ENCODE results near the gene TMEM45A.
"Not testable (repeated sequence)": the region's sequence is repeated elsewhere in the genome, so short reads cannot be mapped to it uniquely, and the experiment has no call there.

The TMEM45A gene

DNA sequence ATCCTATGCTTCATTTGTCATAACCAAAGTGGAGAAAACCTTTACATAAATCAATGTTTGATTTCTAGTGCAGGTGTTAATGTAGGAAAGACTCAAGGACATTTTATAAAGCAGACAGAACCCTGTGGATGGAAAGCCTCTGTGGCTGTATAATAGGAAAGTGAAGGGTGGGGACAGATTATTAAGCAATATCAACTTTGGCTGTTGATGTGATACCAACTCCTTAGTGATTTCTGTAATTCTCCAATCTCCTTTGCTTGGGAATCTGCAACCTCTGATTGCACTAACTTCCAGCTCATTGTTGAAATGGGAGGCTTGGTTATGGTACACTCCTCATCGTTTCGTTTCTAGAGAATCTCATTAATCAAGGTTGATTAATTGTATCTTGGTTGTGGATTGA lies 87.7 kb downstream of the TMEM45A start:
- no peak for DNase-seq

DNA sequence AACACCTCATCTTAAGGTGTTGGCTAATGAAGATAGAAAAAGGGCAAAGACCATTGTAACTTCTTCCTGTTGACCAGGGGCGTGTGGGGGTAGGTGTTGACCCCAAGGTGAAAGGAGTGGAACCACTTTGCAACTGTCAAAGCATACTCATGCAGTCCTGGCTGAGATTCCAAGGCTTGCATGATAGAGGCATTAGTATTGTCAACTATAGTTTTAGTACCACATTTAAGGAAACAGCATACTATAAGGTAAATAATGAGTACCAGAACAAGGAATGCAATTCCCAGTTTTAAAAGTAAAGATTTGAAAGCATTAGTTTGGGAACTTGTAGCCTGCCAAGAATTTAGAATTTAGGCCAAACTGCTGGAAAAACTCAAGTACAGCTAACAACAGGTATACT lies 89.2 kb downstream of the TMEM45A start:
- DNase-seq, result no peak

DNA sequence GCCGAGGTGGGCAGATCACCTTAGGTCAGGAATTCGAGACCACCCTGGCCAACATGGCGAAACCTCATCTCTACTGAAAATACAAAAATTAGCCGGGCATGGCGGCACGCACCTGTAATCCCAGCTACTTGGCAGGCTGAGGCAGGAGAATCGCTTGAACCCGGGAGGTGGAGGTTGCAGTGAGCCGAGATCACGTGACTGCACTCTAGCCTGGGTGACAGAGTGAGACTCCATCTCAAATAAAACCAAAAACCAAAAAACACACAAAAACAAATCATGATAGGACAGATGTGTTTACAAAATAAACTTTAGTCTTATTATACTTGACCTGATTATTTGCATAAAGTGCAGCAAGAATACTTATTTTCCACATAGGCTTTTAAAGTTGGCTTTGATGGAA lies 89.7 kb downstream of the TMEM45A start:
- DNase-seq, result not testable (repeated sequence)

DNA sequence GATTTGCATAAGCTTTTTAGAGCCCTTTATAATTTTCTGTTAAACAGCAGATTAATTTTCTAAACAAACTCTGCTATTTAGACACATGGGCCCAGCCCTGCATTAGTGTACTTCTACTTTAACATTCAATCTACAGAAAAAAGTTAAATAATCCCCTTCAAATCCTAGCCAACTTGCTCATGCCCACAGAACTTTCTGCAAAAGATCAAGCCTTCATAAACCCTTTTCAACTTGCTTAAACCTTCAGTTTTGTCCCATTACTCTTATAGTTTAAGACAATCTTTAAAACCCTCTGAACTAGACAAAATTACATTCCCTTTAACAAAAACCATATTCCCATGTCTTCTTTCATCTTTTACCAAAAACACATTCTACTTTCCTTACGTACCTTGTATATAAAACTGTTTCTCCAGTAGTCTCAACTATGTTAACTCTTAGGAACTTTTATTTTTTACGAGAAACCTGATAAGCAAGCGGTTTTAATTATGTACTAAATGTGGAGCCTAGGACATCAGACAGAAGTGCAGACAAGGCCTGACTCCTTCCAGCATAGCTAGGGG lies 91.8 kb downstream of the TMEM45A start:
- DNase-seq, result no peak

DNA sequence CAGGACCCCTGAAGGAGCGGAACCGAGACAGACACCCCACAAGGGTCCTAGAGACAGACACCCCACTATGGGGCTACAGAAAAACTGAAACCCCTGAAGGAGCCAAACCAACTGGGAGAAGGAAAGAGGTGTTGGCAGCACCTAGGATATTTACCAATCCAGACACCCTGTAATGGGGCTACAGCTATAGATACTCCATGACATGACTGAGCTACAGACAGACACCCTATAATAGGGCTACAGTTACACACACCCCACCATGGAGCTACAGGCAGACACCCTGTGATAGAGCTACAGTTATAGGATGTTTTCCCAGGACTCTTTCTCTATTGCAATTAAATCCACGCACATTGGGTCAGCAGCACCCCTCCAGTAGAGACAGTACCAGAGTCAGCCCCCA lies 94.4 kb downstream of the TMEM45A start:
- no peak for DNase-seq

DNA sequence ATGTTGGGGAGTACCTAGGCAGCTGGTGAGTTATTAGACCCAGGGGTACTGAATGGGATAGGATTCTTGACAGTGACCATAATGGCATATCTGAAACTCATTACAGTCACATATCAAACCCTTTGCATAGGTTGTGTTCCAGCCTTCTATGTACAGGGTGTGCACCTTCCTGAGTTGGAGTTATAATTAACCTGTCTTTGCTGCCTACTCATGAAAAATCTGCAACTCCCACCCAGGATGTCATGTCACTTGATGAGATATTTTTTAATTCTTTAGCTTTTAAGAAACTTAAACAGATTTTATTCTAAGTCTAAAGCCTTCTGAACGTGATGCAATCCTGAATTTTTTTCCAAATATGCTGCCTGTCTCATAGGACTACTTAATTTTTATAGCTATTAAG lies 95.8 kb downstream of the TMEM45A start:
- no peak for DNase-seq

DNA sequence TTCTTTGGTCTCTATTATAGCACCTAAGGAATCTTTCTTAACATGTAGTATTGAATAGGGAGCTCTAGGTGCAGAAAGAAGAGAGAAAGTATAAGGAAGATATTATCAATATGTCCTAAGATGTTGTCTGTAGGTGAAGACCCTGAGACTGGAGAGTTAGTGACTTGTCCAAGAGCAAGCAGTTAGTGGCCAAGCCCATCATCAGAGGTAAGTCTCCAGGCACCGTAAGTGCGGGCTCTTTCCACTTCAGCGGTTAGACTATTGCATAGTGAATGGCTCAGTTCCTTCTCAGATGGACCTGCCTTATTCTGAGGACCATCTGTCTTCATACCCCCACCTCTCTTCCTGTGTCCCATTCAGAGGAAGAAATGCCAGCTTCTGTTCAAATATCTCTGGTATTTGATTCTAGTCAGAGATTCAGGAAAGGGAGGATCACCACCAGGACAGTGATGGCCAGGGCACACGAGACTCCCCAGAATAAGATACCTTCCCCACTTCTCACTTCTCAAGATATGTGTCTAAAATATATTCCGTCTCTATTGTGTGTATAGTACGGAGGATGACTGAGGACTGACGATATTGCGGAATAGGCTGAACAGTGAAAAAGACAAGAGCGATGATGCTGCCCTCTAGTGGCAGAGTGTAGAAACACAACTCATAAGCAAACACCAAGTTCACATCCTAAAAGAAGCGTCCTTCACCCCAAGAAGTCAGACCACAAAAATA lies 97.9 kb downstream of the TMEM45A start:
- DNase-seq, result peak; percentile 29

DNA sequence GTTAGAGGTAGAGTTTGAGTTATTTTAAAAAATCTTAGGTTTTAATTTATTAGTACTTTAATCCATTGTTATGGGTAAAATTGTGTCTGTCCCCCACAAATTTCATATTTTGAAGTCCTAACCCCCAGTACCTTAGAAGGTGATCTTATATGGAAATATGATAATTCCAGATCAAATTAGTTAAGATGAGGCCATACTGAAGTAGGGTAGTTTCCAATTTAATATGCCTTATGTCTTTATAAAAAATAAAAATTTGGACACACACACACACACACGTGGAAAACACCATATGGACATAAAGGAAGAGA lies 98.4 kb downstream of the TMEM45A start:
- DNase-seq, result no peak

DNA sequence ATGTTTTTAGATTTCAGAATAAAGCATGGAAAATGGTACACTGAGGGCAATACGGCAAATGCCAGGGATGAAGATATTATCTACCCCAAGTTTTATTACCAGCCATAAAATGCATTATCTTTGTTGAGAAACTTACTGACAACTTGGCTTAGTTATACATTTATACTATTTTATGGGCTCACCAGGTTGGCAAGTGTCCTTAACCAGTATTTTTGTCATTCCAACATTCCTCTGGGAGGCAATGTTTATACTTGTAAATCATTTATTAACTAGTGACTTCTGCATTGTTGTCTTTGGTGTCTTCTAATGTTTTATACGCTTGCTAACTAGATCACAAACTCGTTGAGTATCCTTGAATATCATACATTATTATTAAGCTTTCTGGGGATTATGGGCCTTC lies 99.0 kb downstream of the TMEM45A start:
- DNase-seq, result no peak

DNA sequence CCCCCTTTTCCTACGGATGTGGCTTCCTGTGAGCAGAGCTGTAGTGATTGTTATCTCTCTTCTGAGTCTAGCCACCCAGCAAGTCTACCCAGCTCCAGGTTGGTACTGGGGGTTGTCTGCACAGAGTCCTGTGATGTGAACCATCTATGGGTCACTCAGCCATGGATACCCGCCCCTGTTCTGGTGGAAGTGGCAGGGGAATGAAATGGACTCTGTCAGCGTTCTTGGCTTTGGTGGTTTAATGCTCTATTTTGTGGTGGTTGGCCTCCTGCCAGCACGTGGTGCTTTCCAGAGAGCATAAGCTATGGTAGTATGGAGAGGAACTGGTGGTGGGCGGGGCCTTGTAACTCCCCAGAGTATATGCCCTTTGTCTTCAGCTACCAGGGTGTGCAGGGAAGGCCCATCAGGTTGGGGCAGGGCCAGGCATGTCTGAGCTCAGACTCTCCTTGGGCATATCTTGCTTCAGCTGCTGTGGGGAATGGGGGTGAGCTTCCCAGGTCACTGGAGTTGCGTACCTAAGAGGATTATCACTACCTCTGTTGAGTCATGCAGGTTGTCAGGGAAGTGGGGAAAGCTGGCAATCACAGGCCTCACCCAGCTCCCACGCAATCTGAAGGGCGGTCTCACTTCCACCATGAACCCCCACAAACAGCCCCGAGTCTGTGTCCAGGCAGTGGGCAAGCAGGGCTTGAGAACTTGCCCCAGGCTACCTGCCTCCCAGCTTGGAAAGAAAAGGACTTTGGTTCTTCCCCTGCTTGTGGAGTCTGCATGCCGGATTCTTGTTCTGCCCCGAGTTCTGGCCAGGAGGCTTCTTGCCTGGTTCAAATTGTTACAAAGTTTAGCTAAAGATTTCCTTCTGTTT lies 108.0 kb downstream of the TMEM45A start:
- DNase-seq, result peak; percentile 40

DNA sequence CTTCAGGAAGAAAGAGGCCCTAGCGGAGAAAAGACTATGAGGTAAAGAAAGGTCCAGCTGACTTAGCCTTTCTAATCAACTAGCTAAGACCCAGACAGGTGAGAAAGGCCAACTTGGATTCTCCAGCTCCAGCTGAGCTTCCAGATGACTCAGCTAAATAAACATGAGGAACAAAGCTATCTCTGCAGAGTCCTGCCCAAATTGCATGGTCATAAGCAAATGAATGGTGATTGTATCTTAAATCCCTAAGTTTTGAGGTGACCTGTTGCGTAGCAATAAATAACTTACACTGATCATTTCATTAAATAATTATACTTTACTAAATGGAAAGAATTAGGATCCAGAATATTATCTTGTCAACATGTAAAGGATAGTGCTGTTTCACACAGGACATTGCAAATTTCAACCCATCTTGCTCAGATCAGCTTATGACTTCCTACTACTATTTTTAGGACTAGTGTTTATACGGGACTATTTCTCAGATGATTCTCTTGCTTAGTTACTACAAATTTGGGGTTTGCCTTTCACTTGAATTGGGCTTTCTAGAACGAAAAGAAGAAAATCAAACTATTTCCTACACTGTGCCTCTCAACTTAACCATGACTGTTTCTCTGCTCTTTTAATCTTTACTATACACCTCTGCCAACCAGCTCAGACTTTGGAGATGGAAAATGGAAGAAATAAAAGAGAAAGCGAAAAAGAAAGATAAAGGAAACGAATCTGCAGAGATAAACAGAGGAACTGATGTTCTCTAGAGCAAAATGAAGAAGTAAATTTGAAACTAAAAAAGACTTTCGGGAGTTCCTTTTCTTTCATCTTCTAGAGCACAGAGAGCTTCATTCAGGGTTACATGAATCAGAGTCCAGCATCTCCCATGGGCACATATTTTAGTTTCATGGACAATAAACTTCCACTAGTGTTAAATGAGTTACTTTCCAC lies 110.4 kb downstream of the TMEM45A start:
- peak; percentile 10 for DNase-seq

DNA sequence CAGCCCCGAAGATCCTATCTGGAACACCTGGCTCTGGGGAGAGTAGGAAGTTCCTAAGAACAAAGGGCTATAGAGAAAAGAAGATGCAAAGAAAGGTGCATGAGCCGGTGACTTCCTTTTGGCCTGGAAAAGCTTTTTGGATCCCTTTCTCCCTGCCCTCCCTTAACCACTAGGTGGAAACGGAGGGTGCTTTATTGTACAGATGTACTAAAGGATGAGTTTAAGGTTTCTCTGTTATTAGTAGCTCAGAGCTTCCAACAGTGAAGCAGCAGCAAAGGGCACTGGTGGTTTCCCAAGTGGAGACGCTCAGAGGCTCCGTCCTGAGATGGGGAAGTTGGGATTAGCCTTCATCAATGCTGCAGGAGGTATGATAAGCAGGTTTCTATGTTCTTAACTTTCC lies 111.0 kb downstream of the TMEM45A start:
- DNase-seq, result peak; percentile 5

DNA sequence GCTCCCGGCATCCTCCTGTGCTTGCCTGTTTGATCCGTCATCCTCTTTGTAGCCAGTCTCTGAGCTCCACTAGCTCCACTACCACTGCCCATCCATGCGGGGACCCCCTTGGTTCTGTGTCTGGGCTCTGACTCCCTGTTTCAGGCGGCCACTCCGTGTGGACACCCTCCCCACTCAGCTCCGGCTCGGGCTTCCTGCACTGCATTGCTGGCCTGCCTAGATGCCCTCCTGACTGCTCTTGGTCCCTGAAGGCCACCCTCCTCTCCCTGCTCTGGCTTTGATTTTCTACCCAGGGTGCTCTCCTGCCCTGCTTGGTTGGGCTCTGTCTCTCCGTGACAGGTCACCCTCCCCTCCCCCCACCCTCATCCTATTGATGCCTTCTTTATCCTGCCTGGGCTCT lies 112.9 kb downstream of the TMEM45A start:
- no peak for DNase-seq

DNA sequence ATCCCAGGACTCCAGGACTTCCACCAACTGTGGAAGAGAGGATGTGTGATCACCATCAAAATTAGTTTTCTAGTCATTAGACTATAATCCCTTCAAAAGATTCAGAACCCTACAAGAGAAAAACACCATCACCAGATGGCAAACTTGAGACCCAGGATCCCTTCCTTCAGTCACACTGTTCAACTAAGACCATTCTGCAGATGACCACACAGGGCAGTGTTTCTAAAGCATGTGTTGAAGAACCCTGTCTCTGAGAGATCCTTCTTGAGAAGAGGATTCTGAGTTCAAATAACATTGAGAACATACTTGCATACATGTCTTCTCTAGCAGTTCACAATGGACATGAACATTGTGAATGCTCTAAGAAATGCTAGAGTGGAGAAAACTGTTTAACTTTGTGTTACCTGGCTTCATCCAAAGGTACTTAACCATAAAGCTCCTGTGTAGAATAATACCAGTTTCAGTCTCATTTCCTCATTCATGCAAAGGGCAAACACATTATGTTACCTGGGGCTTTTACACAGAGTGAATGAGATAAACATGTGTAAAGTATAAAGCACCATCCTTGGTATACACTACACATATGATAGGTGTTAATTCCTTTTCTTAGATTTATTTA lies 114.6 kb downstream of the TMEM45A start:
- no peak for DNase-seq

DNA sequence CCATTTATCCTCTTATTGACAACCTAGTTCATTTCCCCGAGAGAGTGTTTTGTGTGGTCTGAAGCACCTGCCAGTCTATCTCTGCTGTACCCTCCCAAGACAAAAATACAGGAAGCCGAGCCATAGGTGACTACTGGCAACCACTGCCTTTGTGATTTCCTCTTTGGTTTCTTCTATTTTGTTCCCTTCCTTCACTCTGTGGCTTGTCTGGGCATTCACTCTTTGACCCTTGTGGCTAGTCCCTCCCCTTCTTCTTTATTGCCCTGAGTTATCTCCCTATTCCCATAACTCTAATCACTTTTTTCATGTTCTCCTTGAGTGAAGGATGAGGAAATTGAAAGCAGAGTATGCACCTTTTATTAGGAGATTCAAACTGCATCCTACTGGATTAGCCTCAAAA lies 116.9 kb downstream of the TMEM45A start, which contains the start of gene ADGRG7:
Gene ADGRG7 (plus strand): TSS at position 297 of the 400 bp plus-strand sequence. CDS start 256 bp downstream, outside the sequence.
- DNase-seq, result no peak

DNA sequence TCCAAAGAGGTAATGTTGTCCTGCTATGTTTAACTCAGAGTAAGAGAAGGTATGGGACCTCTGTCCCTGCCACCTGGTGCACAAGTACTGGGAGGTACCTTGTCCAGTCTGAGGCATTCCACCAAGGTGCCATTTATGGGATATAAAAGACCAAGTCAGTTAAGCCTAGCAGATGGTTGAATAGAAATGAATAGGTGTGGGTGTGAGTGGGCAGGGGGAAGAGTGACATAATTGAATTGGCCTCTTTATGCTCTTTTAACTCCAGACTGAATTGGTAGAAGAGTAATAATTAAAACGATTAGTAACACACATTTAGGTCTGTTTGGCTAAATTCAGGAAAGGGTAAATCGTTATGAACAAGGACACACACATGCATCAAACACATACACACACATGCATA lies 117.5 kb downstream of the TMEM45A start:
- no peak for DNase-seq

DNA sequence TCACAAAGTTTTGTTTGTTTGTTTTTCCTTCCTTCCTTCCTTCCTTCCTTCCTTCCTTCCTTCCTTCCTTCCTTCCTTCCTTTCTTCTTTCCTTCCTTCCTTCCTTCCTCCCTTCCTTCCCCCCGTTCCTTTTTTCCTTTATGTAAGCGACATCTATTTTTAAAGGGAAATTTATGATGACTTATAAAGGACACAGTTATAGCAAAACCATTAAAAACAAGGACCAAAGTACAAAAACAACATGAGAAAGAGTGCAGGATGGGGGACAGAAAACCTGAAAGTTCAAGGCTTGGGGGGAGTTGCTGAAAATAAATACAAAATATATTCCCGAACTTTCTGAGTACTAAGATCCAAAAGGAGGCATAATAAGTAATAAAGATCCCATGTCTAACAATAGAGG lies 118.8 kb downstream of the TMEM45A start:
- DNase-seq, result no peak

DNA sequence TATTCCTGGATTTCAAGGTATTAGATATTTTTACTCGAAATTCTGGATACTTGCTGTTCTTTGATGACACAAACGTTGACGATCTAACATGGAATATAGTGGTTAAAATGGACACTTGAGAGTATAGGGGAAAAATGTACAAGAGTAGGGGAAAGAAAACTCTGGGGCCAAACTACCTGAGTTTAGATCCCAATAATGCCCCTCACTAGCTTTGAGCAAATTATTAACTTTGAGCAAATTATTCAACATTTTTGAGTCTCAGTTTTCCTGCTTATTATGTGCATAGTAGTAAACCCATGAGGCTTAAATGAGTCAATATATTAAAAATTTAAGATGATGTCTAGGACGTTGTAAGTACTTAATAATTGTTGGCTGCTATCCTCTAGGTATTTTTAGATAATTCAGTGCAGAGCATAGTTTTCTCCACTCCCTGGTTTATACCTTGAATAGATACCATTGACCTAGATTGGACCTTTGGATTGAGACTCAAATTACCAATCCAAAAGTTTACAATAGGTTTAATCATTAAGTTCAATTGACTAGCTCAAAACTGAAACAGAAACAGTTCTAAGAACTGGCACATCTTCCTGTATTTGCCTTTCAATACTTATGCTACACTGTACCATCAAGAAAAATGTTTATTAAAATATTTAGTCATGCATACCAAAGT lies 121.4 kb downstream of the TMEM45A start:
- DNase-seq, result no peak

DNA sequence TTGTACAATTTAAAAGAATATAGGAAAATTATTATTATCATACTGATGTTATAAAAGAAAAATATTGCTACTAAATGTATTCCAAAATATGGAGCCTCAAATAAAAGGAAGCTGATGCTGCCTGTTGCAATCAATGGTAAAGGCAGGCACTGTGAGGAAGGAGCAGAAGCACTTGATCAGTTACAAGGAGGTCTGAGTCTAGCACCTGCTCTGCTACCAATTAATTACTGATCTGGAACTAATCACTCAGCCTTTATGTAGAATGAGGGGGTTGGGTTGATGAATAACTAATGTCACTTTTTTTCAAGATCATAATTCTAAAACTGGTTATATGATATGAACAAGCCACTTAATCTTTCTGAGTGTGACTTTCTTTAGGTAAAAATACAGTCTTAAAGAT lies 122.5 kb downstream of the TMEM45A start:
- no peak for DNase-seq

DNA sequence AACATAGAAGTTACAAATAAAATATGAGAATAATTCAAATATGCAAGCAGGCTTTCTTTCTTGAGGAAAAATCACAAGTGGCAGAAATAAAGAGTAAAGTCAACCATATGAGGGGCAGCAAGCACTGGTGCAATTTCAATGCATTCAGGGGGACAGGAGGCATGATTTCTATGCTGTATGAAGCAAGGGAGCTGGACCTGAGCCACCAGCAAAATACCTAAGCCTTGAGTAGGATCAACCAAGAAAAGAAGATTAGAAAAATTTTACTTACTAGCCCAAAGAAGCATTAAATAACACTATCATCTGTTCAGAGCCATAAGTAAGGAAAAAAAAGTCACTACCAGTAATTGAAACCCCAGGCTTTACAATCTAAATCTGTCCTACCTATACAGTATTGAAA lies 123.3 kb downstream of the TMEM45A start:
- DNase-seq, result no peak

DNA sequence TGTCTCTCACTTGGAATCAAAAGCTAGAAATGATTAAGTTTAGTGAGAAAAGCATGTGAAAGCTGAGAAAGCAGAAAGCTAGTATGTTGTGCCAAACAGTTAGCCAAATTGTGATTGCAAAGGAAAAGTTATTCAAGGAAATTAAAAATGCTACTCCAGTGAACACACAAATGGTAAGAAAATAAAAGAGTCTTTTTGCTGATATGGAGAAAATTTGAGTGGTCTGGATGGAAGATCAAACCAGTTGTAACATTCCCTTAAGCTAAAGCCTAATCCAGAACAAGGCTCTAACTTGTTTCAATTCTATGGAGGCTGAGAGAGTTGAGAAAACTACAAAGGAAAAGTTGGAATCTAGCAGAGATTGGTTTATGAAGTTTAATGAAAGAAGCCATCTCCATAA lies 128.8 kb downstream of the TMEM45A start:
- DNase-seq, result no peak
